ENCODE results near the gene RPTOR.

RPTOR gene

DNA sequence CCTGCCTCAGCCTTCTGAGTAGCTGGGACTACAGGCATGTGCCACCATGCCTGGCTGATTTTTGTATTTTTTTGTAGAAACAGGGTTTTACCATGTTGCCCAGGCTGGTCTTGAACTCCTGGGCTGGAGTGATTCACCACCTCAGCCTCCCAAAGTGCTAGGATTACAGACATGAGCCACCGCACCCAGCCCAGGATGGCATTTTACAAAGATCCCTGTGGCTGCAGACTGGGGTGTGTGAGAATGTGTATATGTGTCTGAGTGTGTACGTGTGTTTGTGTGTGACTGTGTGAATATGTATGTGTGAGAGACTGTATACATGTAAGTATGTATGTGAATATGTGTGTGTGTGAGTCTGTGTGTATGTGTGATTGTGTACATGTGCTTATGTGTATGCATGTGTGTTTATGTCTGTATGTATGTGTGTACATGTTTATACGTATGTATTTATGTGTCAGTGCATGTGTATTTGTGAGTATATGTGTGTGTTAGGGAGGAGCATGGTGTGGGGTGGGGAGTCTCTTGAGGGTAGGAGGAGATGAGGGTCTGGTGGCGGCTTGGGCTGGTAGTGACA is 17.0 kb downstream of the RPTOR start:
- H3K27ac ChIP-seq (ENCODE audit: low read length) = no peak overlapping the region
- no peaks in the 10 kb centered on the region for H3K9me3 ChIP-seq (ENCODE audit: insufficient read depth, low read length, severe bottlenecking)
- H3K27me3 ChIP-seq (ENCODE audit: insufficient read depth, low read length, poor library complexity) = no peaks in the 10 kb centered on the region
- H3K4me3 ChIP-seq (ENCODE audit: low read depth in 1 of 2, low read length in 2 of 2) = no peak overlapping the region
- H3K4me1 ChIP-seq (ENCODE audit: insufficient read depth, low read length) = no peaks in the 10 kb centered on the region
- H3K36me3 ChIP-seq (ENCODE audit: insufficient read depth, low read length) = peaks cover 15% of the 10 kb centered on the region; the same call in 1 of the 2 replicates
- no peak overlapping the region for H2AFZ ChIP-seq (ENCODE audit: low read depth, low read length)
- no peak overlapping the region for H3K9ac ChIP-seq (ENCODE audit: low read depth, low read length)
- peaks cover 48% of the 10 kb centered on the region for H4K20me1 ChIP-seq (ENCODE audit: insufficient read depth, low read length)
- ATAC-seq (ENCODE audit: insufficient read depth, low read depth) (no peak), DNase-seq (no peak)
- H3K4me2 ChIP-seq (ENCODE audit: insufficient read depth, low read length) = no peak overlapping the region
- TF ChIP-seq, protein P1, sequence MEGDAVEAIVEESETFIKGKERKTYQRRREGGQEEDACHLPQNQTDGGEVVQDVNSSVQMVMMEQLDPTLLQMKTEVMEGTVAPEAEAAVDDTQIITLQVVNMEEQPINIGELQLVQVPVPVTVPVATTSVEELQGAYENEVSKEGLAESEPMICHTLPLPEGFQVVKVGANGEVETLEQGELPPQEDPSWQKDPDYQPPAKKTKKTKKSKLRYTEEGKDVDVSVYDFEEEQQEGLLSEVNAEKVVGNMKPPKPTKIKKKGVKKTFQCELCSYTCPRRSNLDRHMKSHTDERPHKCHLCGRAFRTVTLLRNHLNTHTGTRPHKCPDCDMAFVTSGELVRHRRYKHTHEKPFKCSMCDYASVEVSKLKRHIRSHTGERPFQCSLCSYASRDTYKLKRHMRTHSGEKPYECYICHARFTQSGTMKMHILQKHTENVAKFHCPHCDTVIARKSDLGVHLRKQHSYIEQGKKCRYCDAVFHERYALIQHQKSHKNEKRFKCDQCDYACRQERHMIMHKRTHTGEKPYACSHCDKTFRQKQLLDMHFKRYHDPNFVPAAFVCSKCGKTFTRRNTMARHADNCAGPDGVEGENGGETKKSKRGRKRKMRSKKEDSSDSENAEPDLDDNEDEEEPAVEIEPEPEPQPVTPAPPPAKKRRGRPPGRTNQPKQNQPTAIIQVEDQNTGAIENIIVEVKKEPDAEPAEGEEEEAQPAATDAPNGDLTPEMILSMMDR (IDR thresholded peaks at IDR 0.05; ENCODE audit: borderline replicate concordance, extremely low read depth, low read length, poor library complexity, severe bottlenecking) = no peak
- TF ChIP-seq EZH2 (IDR thresholded peaks at IDR 0.05; ENCODE audit: borderline replicate concordance, low read depth, low read length, severe bottlenecking) = no peak
- peaks cover 88% of the 10 kb centered on the region for H3K79me2 ChIP-seq (ENCODE audit: insufficient read depth, low read length)

DNA sequence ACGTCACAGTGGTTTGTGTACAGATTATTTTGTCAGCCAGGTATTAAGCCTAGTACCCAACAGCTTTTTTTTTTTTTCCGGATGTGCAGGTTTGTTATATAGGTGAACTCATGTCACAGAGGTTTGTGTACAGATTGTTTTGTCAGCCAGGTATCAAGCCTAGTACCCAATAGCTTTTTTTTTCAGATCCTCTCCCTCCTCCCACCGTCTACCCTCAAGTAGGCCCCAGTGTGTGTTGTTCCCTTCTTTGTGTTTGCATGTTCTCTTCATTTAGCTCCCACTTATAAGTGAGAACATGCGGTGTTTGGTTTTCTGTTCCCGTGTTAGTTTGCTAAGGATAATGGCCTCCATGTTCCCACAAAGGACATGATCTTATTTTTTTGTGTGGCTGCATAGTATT is 19.9 kb downstream of the RPTOR start:
- peaks cover 47% of the 10 kb centered on the region for H4K20me1 ChIP-seq (ENCODE audit: insufficient read depth, low read length)
- H3K27ac ChIP-seq (ENCODE audit: low read length) = no peak overlapping the region
- H3K4me2 ChIP-seq (ENCODE audit: insufficient read depth, low read length) = no peak overlapping the region
- peaks cover 90% of the 10 kb centered on the region for H3K79me2 ChIP-seq (ENCODE audit: insufficient read depth, low read length)
- ATAC-seq (ENCODE audit: insufficient read depth, low read depth) (no peak), DNase-seq (no peak)
- no peaks in the 10 kb centered on the region for H3K27me3 ChIP-seq (ENCODE audit: insufficient read depth, low read length, poor library complexity)
- H2AFZ ChIP-seq (ENCODE audit: low read depth, low read length) = no peak overlapping the region
- peaks cover 4% of the 10 kb centered on the region; the same call in 1 of the 2 replicates for H3K36me3 ChIP-seq (ENCODE audit: insufficient read depth, low read length)
- no peaks in the 10 kb centered on the region for H3K9me3 ChIP-seq (ENCODE audit: insufficient read depth, low read length, severe bottlenecking)
- H3K9ac ChIP-seq (ENCODE audit: low read depth, low read length) = no peak overlapping the region
- TF ChIP-seq EZH2 (IDR thresholded peaks at IDR 0.05; ENCODE audit: borderline replicate concordance, low read depth, low read length, severe bottlenecking) = no peak
- TF ChIP-seq, protein P1 (IDR thresholded peaks at IDR 0.05; ENCODE audit: borderline replicate concordance, extremely low read depth, low read length, poor library complexity, severe bottlenecking) = no peak
- H3K4me3 ChIP-seq (ENCODE audit: low read depth in 1 of 2, low read length in 2 of 2) = no peak overlapping the region
- no peaks in the 10 kb centered on the region for H3K4me1 ChIP-seq (ENCODE audit: insufficient read depth, low read length)

DNA sequence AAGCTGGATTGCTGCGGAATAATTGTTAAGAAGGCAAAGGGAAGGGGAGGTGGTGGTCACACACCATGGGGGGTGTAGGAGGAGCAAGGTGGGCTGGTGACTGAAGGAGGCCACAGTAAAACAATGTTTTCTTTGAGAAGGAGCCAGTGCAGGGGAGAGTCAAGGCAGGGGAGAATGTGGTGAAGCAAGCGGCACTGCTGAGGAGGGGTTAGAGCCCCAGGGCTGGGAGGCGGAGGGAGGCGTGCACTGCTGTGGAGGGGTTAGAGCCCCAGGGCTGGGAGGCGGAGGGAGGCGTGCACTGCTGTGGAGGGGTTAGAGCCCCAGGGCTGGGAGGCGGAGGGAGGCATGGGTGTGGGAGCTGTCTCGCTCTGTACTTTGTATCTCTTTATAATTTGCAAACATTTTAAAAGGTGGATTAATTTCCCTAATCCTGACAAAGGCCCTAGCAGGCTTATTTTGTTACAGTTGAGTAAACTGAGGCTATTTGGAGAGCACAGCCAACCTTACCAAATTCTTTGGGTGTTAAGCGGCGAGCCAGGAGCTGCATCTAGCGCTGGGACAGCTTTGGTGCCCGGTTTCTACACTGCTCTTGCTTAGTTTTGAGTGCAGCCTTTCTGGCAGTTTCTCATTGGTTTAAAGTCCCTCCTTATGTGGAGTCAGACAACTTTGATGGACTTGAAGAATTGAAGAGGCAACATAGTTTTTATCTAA is 20.9 kb downstream of the RPTOR start:
- Histone ChIP-seq H3K4me1 (ENCODE audit: insufficient read depth, low read length) (no peaks in the 10 kb centered on the region), H3K27ac (ENCODE audit: low read length) (no peak overlapping the region), H3K9me3 (ENCODE audit: insufficient read depth, low read length, severe bottlenecking) (no peaks in the 10 kb centered on the region), H2AFZ (ENCODE audit: low read depth, low read length) (no peak overlapping the region), H4K20me1 (ENCODE audit: insufficient read depth, low read length) (peaks cover 44% of the 10 kb centered on the region), H3K27me3 (ENCODE audit: insufficient read depth, low read length, poor library complexity) (no peaks in the 10 kb centered on the region), H3K4me3 (ENCODE audit: low read depth in 1 of 2, low read length in 2 of 2) (no peak overlapping the region), H3K79me2 (ENCODE audit: insufficient read depth, low read length) (peaks cover 90% of the 10 kb centered on the region), H3K4me2 (ENCODE audit: insufficient read depth, low read length) (no peak overlapping the region), H3K36me3 (ENCODE audit: insufficient read depth, low read length) (no peaks in the 10 kb centered on the region), H3K9ac (ENCODE audit: low read depth, low read length) (no peak overlapping the region)
- peak; percentile 52; the same call in 1 of the 3 replicates for ATAC-seq (ENCODE audit: insufficient read depth, low read depth)
- DNase-seq = peak; percentile 9
- TF ChIP-seq, protein P1 (IDR thresholded peaks at IDR 0.05; ENCODE audit: borderline replicate concordance, extremely low read depth, low read length, poor library complexity, severe bottlenecking) = no peak
- no peak for TF ChIP-seq EZH2 (IDR thresholded peaks at IDR 0.05; ENCODE audit: borderline replicate concordance, low read depth, low read length, severe bottlenecking)
